Measurements from ENCODE around the gene WDFY4. TPM values are rescaled to one million over a fixed set of nuclear protein-coding genes. Genes with fewer than 3 reads are reported as not detected.

The WDFY4 gene
- total and polyA plus RNA-seq, 9 of the 15 experiments (the other 6 are each of a cell fraction or from before 2014, with no cell fraction given) = 0.01 to 0.02 (median 0.01) TPM; not detected in 6

- TF ChIP-seq REST (IDR thresholded peaks at IDR 0.05; ENCODE audit: borderline replicate concordance) (peak; percentile 27; the same call in 1 of the 2 replicates), REST (CRISPR knock-in tag; IDR thresholded peaks at IDR 0.05; ENCODE audit: low read depth) (no peak), MYC (IDR thresholded peaks at IDR 0.05; ENCODE audit: low read depth, low read length) (no peak), MYC (CRISPR knock-in tag; IDR thresholded peaks at IDR 0.05; ENCODE audit: borderline replicate concordance, low read depth) (no peak)
These were observed 24.9 kb upstream of the WDFY4 start (continued) for GRCh38 chr10:48659790-48660189.
